Mucosa of rectum (tissue), 2 donors: ENCODE data around the gene MGRN1.

ENCODE experiments used
- H3K27ac ChIP-seq, 2 donors: one replicate each; pipeline ENCODE4 v1.7.0; 2013; ENCODE audit warnings: inconsistent platforms in 2 of 2, low read depth in 2 of 2, low read length in 2 of 2
- H3K27me3 ChIP-seq, 2 donors: one replicate each; pipeline ENCODE4 v1.7.0; 2013; ENCODE audit warnings: low read length in 2 of 2; ENCODE audit not compliant: control insufficient read depth in 2 of 2, insufficient read depth in 2 of 2
- H3K36me3 ChIP-seq, 2 donors: one replicate each; pipeline ENCODE4 v1.7.0; 2013; ENCODE audit warnings: low read length in 2 of 2; ENCODE audit not compliant: control insufficient read depth in 2 of 2, insufficient read depth in 2 of 2
- H3K4me1 ChIP-seq, 2 donors: one replicate each; pipeline ENCODE4 v1.7.0; 2013; ENCODE audit warnings: low read length in 2 of 2, mild to moderate bottlenecking in 1 of 2; ENCODE audit not compliant: control insufficient read depth in 2 of 2, insufficient read depth in 2 of 2
- H3K4me3 ChIP-seq, 2 donors: one replicate each; pipeline ENCODE4 v1.7.0; 2013; ENCODE audit warnings: low read length in 2 of 2
- H3K9ac ChIP-seq, 2 donors: one replicate each; pipeline ENCODE4 v1.7.0; 2013; ENCODE audit warnings: low read length in 2 of 2, low read depth in 1 of 2, mild to moderate bottlenecking in 1 of 2
- H3K9me3 ChIP-seq, 2 donors: one replicate each; pipeline ENCODE4 v1.7.0; 2013; ENCODE audit warnings: low read length in 2 of 2; ENCODE audit not compliant: control insufficient read depth in 2 of 2
- donor health status: healthy.
- donor health status: Normal muscosa, but diverticular disease.

MGRN1 gene

DNA sequence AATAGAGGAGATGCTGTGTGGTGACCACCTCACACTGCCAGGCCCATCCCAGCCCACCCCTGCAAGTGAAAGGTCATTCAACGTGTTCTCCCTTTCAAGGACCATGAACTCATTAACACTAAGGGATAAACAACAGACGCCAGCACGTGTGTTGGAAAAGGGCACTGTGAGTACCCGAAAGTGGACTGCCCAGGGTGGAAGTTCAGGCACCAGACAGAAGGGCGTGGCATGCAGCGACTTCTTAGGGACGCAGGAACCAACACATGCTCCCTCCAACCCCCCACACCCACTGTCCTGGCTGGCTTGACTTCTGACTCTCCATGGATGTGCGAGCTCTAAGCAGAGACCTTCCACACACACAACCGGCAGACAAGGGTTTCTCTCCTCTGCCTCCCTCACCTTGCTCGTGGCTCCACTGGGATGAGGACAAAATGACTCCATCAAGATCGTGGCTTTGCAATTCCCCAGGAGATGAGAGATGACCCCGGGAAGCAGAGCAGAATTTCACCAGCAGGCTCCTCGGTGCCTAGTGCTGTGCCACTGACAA, 20.9 kb upstream of the MGRN1 start:
- Histone ChIP-seq H3K9me3 (no peaks in the 10 kb centered on the region), H3K9ac (no peak overlapping the region), H3K27ac (no peak overlapping the region)

DNA sequence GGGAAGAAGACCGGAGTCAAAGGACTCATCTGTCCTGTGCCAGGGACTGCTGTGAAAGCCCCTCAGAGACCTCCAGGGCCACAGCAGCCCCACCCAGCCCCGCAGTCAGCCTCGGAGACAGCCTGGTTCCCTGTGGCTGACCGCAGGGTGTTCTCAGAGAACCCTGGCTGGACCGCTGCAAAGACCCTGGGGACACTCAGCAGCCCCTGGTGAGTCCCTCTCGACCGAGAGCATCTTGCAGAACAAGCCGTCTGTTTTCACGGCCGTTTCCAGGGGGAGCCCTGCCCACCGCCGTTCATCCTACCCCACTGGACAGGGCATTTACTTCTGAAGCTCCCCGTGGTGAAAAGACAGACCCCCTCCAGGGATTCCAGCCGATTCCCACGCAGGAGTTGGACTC, 20.2 kb upstream of the MGRN1 start:
- Histone ChIP-seq H3K4me3 (no peak overlapping the region), H3K27ac (no peak overlapping the region), H3K9ac (no peak overlapping the region), H3K9me3 (no peaks in the 10 kb centered on the region), H3K36me3 (peaks cover 3 to 11% of the 10 kb centered on the region in 2 donors), H3K27me3 (peaks cover 2 to 3% of the 10 kb centered on the region in 2 donors), H3K4me1 (peaks cover 0 to 3% of the 10 kb centered on the region in 2 donors)

More for the DNA sequence above, 20.9 kb upstream of the MGRN1 start:
- no peak overlapping the region for H3K4me3 ChIP-seq
- H3K36me3 ChIP-seq = peaks cover 3 to 11% of the 10 kb centered on the region in 2 donors
- peaks cover 2 to 3% of the 10 kb centered on the region in 2 donors for H3K27me3 ChIP-seq
- H3K4me1 ChIP-seq = peaks cover 0 to 3% of the 10 kb centered on the region in 2 donors

DNA sequence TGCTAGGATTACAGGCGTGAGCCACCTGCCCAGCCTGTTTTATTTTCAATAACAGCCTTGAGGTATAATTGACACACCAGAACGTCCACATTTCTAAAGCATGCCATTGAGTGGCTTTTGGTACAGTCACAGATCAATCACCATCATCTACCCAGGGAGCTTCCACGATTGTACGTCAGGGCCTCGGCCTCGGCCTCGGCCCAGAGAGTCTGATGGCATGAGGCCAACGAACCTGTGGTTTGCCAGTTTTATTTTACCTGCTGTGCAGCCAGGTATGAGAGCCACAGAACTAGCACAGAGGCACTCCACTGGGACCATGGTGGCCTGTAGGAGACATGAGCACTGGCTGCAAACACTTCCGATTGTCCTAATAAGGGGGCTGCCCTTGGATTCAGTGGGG, 18.3 kb upstream of the MGRN1 start:
- Histone ChIP-seq H3K9ac (no peak overlapping the region), H3K27ac (no peak overlapping the region), H3K27me3 (peaks cover 2 to 3% of the 10 kb centered on the region in 2 donors), H3K9me3 (no peaks in the 10 kb centered on the region), H3K4me3 (no peak overlapping the region), H3K4me1 (peaks cover 0 to under 1% of the 10 kb centered on the region in 2 donors), H3K36me3 (peaks cover 3 to 11% of the 10 kb centered on the region in 2 donors)

- no peak overlapping the region for H3K27ac ChIP-seq
- H3K9me3 ChIP-seq = no peaks in the 10 kb centered on the region
- H3K36me3 ChIP-seq = peaks cover 3 to 11% of the 10 kb centered on the region in 2 donors
- H3K9ac ChIP-seq = no peak overlapping the region
- no peaks in the 10 kb centered on the region for H3K27me3 ChIP-seq
- H3K4me3 ChIP-seq = no peak overlapping the region
- peaks cover 5% of the 10 kb centered on the region in 2 donors for H3K4me1 ChIP-seq
Measured at GRCh38 chr16:4607841-4608703, 16.6 kb upstream of the MGRN1 start.

GRCh38 chr16:4608704-4608980, 16.0 kb upstream of the MGRN1 start:
- Histone ChIP-seq H3K27ac (no peak overlapping the region), H3K36me3 (peaks cover 3 to 11% of the 10 kb centered on the region in 2 donors), H3K9me3 (no peaks in the 10 kb centered on the region), H3K4me3 (no peak overlapping the region), H3K27me3 (no peaks in the 10 kb centered on the region), H3K9ac (no peak overlapping the region), H3K4me1 (peaks cover 10 to 11% of the 10 kb centered on the region in 2 donors)

GRCh38 chr16:4609200-4610010, 15.2 kb upstream of the MGRN1 start:
- Histone ChIP-seq H3K4me1 (peaks cover 13 to 15% of the 10 kb centered on the region in 2 donors), H3K36me3 (peaks cover 3 to 11% of the 10 kb centered on the region in 2 donors), H3K9me3 (no peaks in the 10 kb centered on the region), H3K9ac (no peak overlapping the region), H3K27ac (no peak overlapping the region), H3K27me3 (no peaks in the 10 kb centered on the region), H3K4me3 (no peak overlapping the region)

- Histone ChIP-seq H3K36me3 (peaks cover 3 to 11% of the 10 kb centered on the region in 2 donors), H3K4me1 (peaks cover 18 to 20% of the 10 kb centered on the region in 2 donors), H3K9ac (no peak overlapping the region), H3K27me3 (no peaks in the 10 kb centered on the region), H3K4me3 (no peak overlapping the region), H3K27ac (no peak overlapping the region), H3K9me3 (no peaks in the 10 kb centered on the region)
Measured at GRCh38 chr16:4610011-4611005, 14.3 kb upstream of the MGRN1 start.

GRCh38 chr16:4611337-4612021, 13.1 kb upstream of the MGRN1 start:
- H3K4me3 ChIP-seq = no peak overlapping the region
- H3K27me3 ChIP-seq = no peaks in the 10 kb centered on the region
- H3K36me3 ChIP-seq = peaks cover 3 to 11% of the 10 kb centered on the region in 2 donors
- H3K9me3 ChIP-seq = no peaks in the 10 kb centered on the region
- no peak overlapping the region for H3K9ac ChIP-seq
- peaks cover 26% of the 10 kb centered on the region in 2 donors for H3K4me1 ChIP-seq
- no peak overlapping the region for H3K27ac ChIP-seq

DNA sequence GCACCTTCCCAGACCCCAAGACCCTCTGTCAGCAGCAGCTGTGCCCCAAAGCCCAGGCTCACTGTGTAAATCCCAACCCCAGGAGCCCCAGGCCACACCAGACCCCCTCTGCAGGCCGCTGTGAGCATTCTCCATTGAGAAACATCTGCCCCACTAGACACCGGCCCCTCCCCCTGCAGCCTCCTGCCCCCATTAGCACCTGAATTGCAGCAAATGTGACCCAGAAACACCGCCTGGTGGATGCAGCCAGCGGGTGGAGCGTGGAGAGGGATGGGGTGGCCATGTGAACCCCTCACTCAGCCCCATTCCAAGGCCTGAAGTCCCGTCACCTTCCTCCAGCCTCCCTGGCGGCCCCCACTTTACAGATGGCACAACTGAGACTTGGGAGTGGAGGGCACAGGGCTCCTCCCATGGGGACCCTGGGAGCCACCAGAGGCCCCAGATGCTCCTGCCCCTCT, 12.1 kb upstream of the MGRN1 start:
- Histone ChIP-seq H3K27ac (no peak overlapping the region), H3K9me3 (no peaks in the 10 kb centered on the region), H3K36me3 (peaks cover 3 to 8% of the 10 kb centered on the region in 2 donors), H3K27me3 (no peaks in the 10 kb centered on the region), H3K4me3 (peak overlapping the region in 1 of 2 donors; percentile 82), H3K9ac (no peak overlapping the region), H3K4me1 (peaks cover 26 to 34% of the 10 kb centered on the region in 2 donors)
